GM18511 (cell line): ENCODE results near the gene CDKN1C.

Source experiments
- ATAC-seq: cut with Tn5 transposase; IDR thresholded peaks from one replicate; pipeline ENCODE4 v1.9.1; 2021; ENCODE audit warnings: mild to moderate bottlenecking, moderate library complexity; ENCODE audit not compliant: unreplicated experiment

CDKN1C gene

GRCh38 chr11:2890466-2891294 is 5.1 kb upstream of the CDKN1C start:
- ATAC-seq, result no peak

GRCh38 chr11:2889362-2890273 is 4.0 kb upstream of the CDKN1C start:
- ATAC-seq, result no peak

- peak; percentile 33 for ATAC-seq
Measured at GRCh38 chr11:2888266-2888968, 2.8 kb upstream of the CDKN1C start.

GRCh38 chr11:2887515-2888195 is 2.1 kb upstream of the CDKN1C start:
- no peak for ATAC-seq

- ATAC-seq, result no peak
Measured at GRCh38 chr11:2886936-2887335, 1.4 kb upstream of the CDKN1C start.

GRCh38 chr11:2886191-2886894 is 768 bp upstream of the CDKN1C start:
- peak; percentile 2 for ATAC-seq

GRCh38 chr11:2885017-2885677 is 428 bp downstream of the CDKN1C start:
- peak; percentile 8 for ATAC-seq

GRCh38 chr11:2883979-2884815 is 1.4 kb downstream of the CDKN1C start:
- no peak for ATAC-seq

- ATAC-seq, result no peak
Measured at GRCh38 chr11:2883640-2883978, 2.0 kb downstream of the CDKN1C start.

- no peak for ATAC-seq
Measured at GRCh38 chr11:2882396-2883110, 3.0 kb downstream of the CDKN1C start.

GRCh38 chr11:2881981-2882375 is 3.6 kb downstream of the CDKN1C start:
- no peak for ATAC-seq

GRCh38 chr11:2881076-2881980 is 4.2 kb downstream of the CDKN1C start:
- no peak for ATAC-seq

- ATAC-seq, result no peak
Measured at GRCh38 chr11:2880646-2881045, 4.9 kb downstream of the CDKN1C start.

GRCh38 chr11:2878782-2879181 is 6.8 kb downstream of the CDKN1C start:
- no peak for ATAC-seq

- no peak for ATAC-seq
Measured at GRCh38 chr11:2877474-2877873, 8.1 kb downstream of the CDKN1C start.

GRCh38 chr11:2874963-2875362 is 10.6 kb downstream of the CDKN1C start:
- no peak for ATAC-seq
